BLaER1 (cell line): ENCODE results near the gene CTNNA1.
"Not testable (repeated sequence)": the region's sequence is repeated elsewhere in the genome, so short reads cannot be mapped to it uniquely, and the experiment has no call there.

ENCODE experiments used
- H3K27ac ChIP-seq: shearing (Covaris generic); formaldehyde crosslinking; 2 replicates; pipeline ENCODE4 v1.8.1; 2022
- H3K27me3 ChIP-seq: shearing (Covaris generic); formaldehyde crosslinking; 2 replicates; pipeline ENCODE4 v1.8.1; 2022
- H3K36me3 ChIP-seq: shearing (Covaris generic); formaldehyde crosslinking; 2 replicates; pipeline ENCODE4 v1.8.1; 2022
- H3K4me1 ChIP-seq: shearing (Covaris generic); formaldehyde crosslinking; 2 replicates; pipeline ENCODE4 v1.8.1; 2022
- H3K4me2 ChIP-seq: shearing (Covaris generic); formaldehyde crosslinking; 2 replicates; pipeline ENCODE4 v1.8.1; 2022
- H3K4me3 ChIP-seq: shearing (Covaris generic); formaldehyde crosslinking; 2 replicates; pipeline ENCODE4 v1.8.1; 2022
- H3K9ac ChIP-seq: shearing (Covaris generic); formaldehyde crosslinking; 2 replicates; pipeline ENCODE4 v1.8.1; 2022
- H3K9me3 ChIP-seq: shearing (Covaris generic); formaldehyde crosslinking; 2 replicates; pipeline ENCODE4 v1.8.1; 2022
- H4K20me1 ChIP-seq: shearing (Covaris generic); formaldehyde crosslinking; 2 replicates; pipeline ENCODE4 v1.8.1; 2022
- Cebpa-rat ChIP-seq: shearing (Covaris generic); IDR thresholded peaks from 2 replicates; pipeline ENCODE4 v1.8.1; 2022

The CTNNA1 gene

DNA sequence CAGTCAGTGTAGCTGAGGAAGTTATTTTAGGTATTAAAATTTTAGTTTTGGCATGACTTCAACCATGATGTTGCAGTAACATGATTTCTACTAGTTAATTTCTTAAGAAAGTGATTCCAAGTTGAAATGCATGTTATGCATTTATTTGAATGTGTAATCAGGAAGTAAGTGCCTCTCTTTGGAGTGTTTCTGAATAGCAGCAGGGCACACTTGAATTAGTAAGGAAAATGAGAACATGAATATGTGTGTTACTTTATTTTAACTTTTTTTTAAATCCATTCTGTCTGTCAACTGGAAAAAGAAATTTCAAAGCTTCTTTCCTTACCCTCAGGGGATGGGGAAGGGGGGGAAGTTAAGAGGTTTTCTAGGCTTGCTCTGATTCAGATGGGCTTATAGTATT lies 40.4 kb downstream of the CTNNA1 start:
- Histone ChIP-seq H3K4me2 (no peak overlapping the region), H3K9ac (no peak overlapping the region), H3K4me1 (no peaks in the 10 kb centered on the region), H4K20me1 (peaks cover 83% of the 10 kb centered on the region), H3K36me3 (peaks cover 21% of the 10 kb centered on the region), H3K9me3 (no peaks in the 10 kb centered on the region), H3K27me3 (no peaks in the 10 kb centered on the region), H3K27ac (no peak overlapping the region), H3K4me3 (no peak overlapping the region)
- TF ChIP-seq Cebpa-rat, result no peak

DNA sequence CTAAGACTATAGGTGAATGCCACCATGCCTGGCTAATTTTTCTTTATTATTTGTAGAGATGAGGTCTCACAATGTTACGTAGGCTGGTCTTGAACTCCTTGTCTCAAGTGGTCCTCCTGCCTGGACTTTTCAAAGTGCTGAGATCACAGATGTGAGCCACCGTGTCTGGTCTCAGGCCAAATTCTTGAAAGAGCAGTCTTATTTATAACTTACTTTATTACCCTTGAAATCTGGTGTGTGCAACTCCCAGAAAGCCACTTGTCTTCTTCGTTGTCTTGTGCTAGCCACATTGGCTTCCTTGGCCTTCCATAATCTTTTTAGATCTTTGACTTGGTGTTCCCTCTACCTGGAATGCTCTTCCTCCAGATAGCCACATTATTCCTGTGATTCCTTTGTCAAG lies 50.1 kb downstream of the CTNNA1 start:
- Histone ChIP-seq H3K9me3 (peaks cover 28% of the 10 kb centered on the region), H3K4me3 (no peak overlapping the region), H3K36me3 (peaks cover 63% of the 10 kb centered on the region), H3K4me1 (peaks cover 15% of the 10 kb centered on the region), H3K9ac (no peak overlapping the region), H3K27me3 (no peaks in the 10 kb centered on the region), H3K27ac (no peak overlapping the region), H3K4me2 (no peak overlapping the region), H4K20me1 (peaks cover 47% of the 10 kb centered on the region)
- TF ChIP-seq Cebpa-rat, result no peak

GRCh38 chr5:138803935-138804334 lies 50.7 kb downstream of the CTNNA1 start:
- peaks cover 69% of the 10 kb centered on the region for H3K36me3 ChIP-seq
- no peak overlapping the region for H3K4me2 ChIP-seq
- no peaks in the 10 kb centered on the region for H3K27me3 ChIP-seq
- no peak overlapping the region for H3K4me3 ChIP-seq
- H4K20me1 ChIP-seq, result peaks cover 47% of the 10 kb centered on the region
- no peak overlapping the region for H3K27ac ChIP-seq
- H3K9ac ChIP-seq, result no peak overlapping the region
- no peak for TF ChIP-seq Cebpa-rat
- peaks cover 15% of the 10 kb centered on the region for H3K4me1 ChIP-seq
- peaks cover 24% of the 10 kb centered on the region for H3K9me3 ChIP-seq

GRCh38 chr5:138805096-138805495 lies 51.9 kb downstream of the CTNNA1 start:
- peaks cover 47% of the 10 kb centered on the region for H4K20me1 ChIP-seq
- no peak overlapping the region for H3K9ac ChIP-seq
- no peak overlapping the region for H3K27ac ChIP-seq
- no peak for TF ChIP-seq Cebpa-rat
- peaks cover 67% of the 10 kb centered on the region for H3K36me3 ChIP-seq
- peaks cover 22% of the 10 kb centered on the region for H3K9me3 ChIP-seq
- no peaks in the 10 kb centered on the region for H3K27me3 ChIP-seq
- no peak overlapping the region for H3K4me2 ChIP-seq
- H3K4me3 ChIP-seq, result no peak overlapping the region
- H3K4me1 ChIP-seq, result peaks cover 15% of the 10 kb centered on the region

DNA sequence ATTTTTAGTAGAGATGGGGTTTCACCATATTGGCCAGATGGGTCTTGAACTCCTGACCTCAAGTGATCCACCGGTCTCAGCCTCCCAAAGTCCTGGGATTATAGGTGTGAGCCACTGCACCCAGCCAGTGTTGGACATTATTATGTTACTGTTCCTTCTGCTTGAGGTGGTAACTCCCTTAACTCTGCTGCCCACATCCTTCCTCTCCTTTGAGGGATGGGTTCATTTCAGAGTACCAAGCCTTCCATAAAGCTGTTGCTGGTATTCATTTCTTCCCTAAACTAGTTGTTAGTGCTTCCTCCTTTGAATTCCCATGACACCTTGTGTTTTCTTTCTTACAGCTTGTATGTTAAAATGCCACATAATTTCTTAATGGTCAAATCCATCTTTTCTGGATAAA lies 54.0 kb downstream of the CTNNA1 start:
- Histone ChIP-seq H3K36me3 (peaks cover 74% of the 10 kb centered on the region), H3K4me3 (no peak overlapping the region), H3K9ac (no peak overlapping the region), H3K4me1 (peaks cover 15% of the 10 kb centered on the region), H3K27me3 (no peaks in the 10 kb centered on the region), H3K9me3 (peaks cover 25% of the 10 kb centered on the region), H3K27ac (no peak overlapping the region), H4K20me1 (peaks cover 36% of the 10 kb centered on the region), H3K4me2 (peak overlapping the region; percentile 68)
- TF ChIP-seq Cebpa-rat, result no peak

GRCh38 chr5:138809391-138809790 lies 56.2 kb downstream of the CTNNA1 start:
- Histone ChIP-seq H3K9ac (no peak overlapping the region), H3K9me3 (peaks cover 25% of the 10 kb centered on the region), H3K4me3 (no peak overlapping the region), H3K4me1 (peaks cover 15% of the 10 kb centered on the region), H3K27me3 (no peaks in the 10 kb centered on the region), H3K27ac (no peak overlapping the region), H4K20me1 (peaks cover 30% of the 10 kb centered on the region), H3K4me2 (no peak overlapping the region), H3K36me3 (peaks cover 78% of the 10 kb centered on the region)
- no peak for TF ChIP-seq Cebpa-rat

DNA sequence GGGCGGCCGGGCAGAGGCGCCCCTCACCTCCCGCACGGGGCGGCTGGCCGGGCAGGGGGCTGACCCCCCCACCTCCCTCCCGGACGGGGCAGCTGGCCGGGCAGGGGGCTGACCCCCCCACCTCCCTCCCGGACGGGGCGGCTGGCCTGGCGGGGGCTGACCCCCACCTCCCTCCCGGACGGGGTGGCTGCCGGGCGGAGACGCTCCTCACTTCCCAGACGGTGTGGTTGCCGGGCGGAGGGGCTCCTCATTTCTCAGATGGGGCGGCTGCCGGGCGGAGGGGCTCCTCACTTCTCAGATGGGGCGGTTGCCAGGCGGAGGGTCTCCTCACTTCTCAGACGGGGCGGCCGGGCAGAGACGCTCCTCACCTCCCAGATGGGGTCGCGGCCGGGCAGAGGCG lies 57.6 kb downstream of the CTNNA1 start:
- not testable (repeated sequence) for H3K27ac ChIP-seq
- H3K36me3 ChIP-seq, result peaks cover 79% of the 10 kb centered on the region

GRCh38 chr5:138815529-138815928 lies 62.3 kb downstream of the CTNNA1 start:
- H3K9ac ChIP-seq, result no peak overlapping the region
- H4K20me1 ChIP-seq, result peaks cover 19% of the 10 kb centered on the region
- peaks cover 88% of the 10 kb centered on the region for H3K36me3 ChIP-seq
- H3K4me3 ChIP-seq, result no peak overlapping the region
- no peaks in the 10 kb centered on the region for H3K4me1 ChIP-seq
- no peaks in the 10 kb centered on the region for H3K27me3 ChIP-seq
- peaks cover 5% of the 10 kb centered on the region; the same call in 1 of the 2 replicates for H3K9me3 ChIP-seq
- H3K27ac ChIP-seq, result no peak overlapping the region
- no peak for TF ChIP-seq Cebpa-rat
- H3K4me2 ChIP-seq, result no peak overlapping the region

More for the DNA sequence above, 57.6 kb downstream of the CTNNA1 start:
- H4K20me1 ChIP-seq, result peaks cover 19% of the 10 kb centered on the region
- H3K4me2 ChIP-seq, H3K4me3 ChIP-seq, H3K9ac ChIP-seq, H3K27me3 ChIP-seq: not testable (repeated sequence)
- H3K9me3 ChIP-seq, result peaks cover 15% of the 10 kb centered on the region; the same call in 1 of the 2 replicates
- peaks cover 15% of the 10 kb centered on the region for H3K4me1 ChIP-seq

GRCh38 chr5:138817241-138817640 lies 64.0 kb downstream of the CTNNA1 start:
- H3K36me3 ChIP-seq, result peaks cover 86% of the 10 kb centered on the region
- no peak overlapping the region for H3K9ac ChIP-seq
- H3K4me1 ChIP-seq, result no peaks in the 10 kb centered on the region

DNA sequence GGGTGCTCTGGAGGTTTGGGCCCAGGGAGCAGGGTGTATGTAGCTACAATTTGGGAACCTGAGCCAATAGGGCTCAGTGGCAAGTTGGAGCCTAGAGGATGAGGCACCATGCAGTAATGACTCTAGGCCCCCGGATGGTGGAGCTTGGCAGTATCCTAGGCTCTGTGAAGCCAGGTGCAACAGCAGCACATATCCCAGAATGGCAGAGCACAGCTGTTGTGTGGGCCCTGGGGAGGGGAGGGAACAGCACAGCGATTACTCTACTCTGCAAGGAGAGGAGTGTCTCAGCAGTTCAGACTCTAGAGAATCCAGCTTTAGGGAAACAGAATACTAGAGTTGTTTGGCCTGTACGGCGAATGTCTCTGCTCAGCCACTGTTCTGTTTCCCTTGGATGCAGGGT lies 65.9 kb downstream of the CTNNA1 start:
- Histone ChIP-seq H3K27ac (no peak overlapping the region), H3K36me3 (peaks cover 74% of the 10 kb centered on the region), H3K9me3 (no peaks in the 10 kb centered on the region), H3K4me3 (no peak overlapping the region), H3K27me3 (no peaks in the 10 kb centered on the region), H3K9ac (no peak overlapping the region), H3K4me1 (peaks cover 2% of the 10 kb centered on the region; the same call in 1 of the 2 replicates), H3K4me2 (no peak overlapping the region), H4K20me1 (peaks cover 40% of the 10 kb centered on the region)
- no peak for TF ChIP-seq Cebpa-rat

More at GRCh38 chr5:138817241-138817640, 64.0 kb downstream of the CTNNA1 start:
- H4K20me1 ChIP-seq, result peaks cover 36% of the 10 kb centered on the region
- H3K27ac ChIP-seq, result no peak overlapping the region
- H3K9me3 ChIP-seq, result no peaks in the 10 kb centered on the region
- H3K27me3 ChIP-seq, result no peaks in the 10 kb centered on the region
- TF ChIP-seq Cebpa-rat, result no peak
- H3K4me3 ChIP-seq, result no peak overlapping the region
- no peak overlapping the region for H3K4me2 ChIP-seq

DNA sequence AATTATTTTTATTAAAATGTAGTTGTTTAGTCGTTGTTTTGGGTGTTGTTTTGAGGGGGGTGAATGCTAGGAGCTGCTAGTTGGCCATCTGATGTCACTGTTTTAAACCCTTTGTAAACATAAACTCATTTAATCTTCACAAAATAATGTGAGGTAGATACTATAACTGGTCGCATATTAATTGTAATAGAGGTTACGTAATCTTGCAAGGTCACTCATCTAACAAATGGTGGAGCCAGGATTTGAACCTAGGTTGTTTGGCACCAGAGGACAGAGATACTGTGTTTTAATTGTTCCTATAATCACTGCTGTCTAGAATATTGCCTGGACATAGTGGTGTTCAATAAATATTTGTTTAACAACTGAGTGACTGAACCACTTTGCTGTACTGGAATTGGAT lies 67.5 kb downstream of the CTNNA1 start:
- Histone ChIP-seq H3K4me1 (peaks cover 14% of the 10 kb centered on the region), H4K20me1 (peaks cover 57% of the 10 kb centered on the region), H3K9me3 (no peaks in the 10 kb centered on the region), H3K4me3 (no peak overlapping the region), H3K9ac (no peak overlapping the region), H3K27me3 (no peaks in the 10 kb centered on the region), H3K4me2 (no peak overlapping the region), H3K36me3 (peaks cover 70% of the 10 kb centered on the region), H3K27ac (no peak overlapping the region)
- peak; percentile 41; the same call in 1 of the 2 replicates for TF ChIP-seq Cebpa-rat
